AG04450 (cell line): ENCODE data around the gene PKD2L2. TPM values are rescaled to one million over a fixed set of nuclear protein-coding genes. Genes with fewer than 3 reads are reported as not detected.
A peak's percentile ranks its signal among the peaks of the same experiment; 100 is the strongest.

ENCODE experiments used
- CTCF ChIA-PET: fragments of 300-600, 350-600 bp; formaldehyde crosslinking; extraction: SDS; loops from one replicate; lab custom pipeline; 2022; ENCODE audit warnings: antibody characterized with exemption, inconsistent platforms; lab: Charles Lee
- POLR2A ChIA-PET: fragments of 350-600 bp; formaldehyde crosslinking; extraction: SDS; loops from one replicate; lab custom pipeline; 2021; ENCODE audit warnings: antibody characterized with exemption, inconsistent platforms; lab: Yijun Ruan, JAX
- DNase-seq: peaks from one replicate; pipeline ENCODE4 v3.0.0-alpha.2; 2011; ENCODE audit warnings: low read depth, low spot score
- H3K27ac ChIP-seq: one replicate; pipeline ENCODE4 v1.5.1; 2012; ENCODE audit warnings: low read depth, low read length, control low read depth
- H3K27me3 ChIP-seq: one replicate; pipeline ENCODE4 v1.6.0; 2012; ENCODE audit warnings: low read length; ENCODE audit not compliant: control insufficient read depth, insufficient read depth
- H3K4me3 ChIP-seq: 2 replicates; pipeline ENCODE4 v1.5.1; 2011; ENCODE audit warnings: mild to moderate bottlenecking, low read depth, low read length, control low read depth
- H3K9me3 ChIP-seq: 2 replicates; pipeline ENCODE4 v1.5.1; 2012; ENCODE audit warnings: low read length; ENCODE audit not compliant: control insufficient read depth, insufficient read depth
- CTCF ChIP-seq: IDR thresholded peaks from 2 replicates; pipeline ENCODE4 v1.5.1; 2011; ENCODE audit warnings: low read depth, low read length, control low read depth, inconsistent platforms
- polyA plus RNA-seq: library from polyadenylated mRNA; depleted of rRNA; stranded (reverse); fragments of >200 nt; gene quantifications from 2 replicates; pipeline ENCODE4 v1.2.3, GENCODE V29; 2011

Gene PKD2L2
- polyA plus RNA-seq, 1 experiment = 0.09 TPM

GRCh38 chr5:137916923-137917322, 27.7 kb downstream of the PKD2L2 start:
- ChIA-PET POLR2A (no interaction called here), CTCF (interaction anchor here (0.6 to 0.7 kb wide), 2 partner anchors 8 to 137 kb away, joined by 3 to 8 read pairs; no protein-coding TSS in a partner anchor)
- no peaks in the 10 kb centered on the region for H3K27me3 ChIP-seq
- H3K27ac ChIP-seq = no peak overlapping the region
- DNase-seq = no peak
- H3K9me3 ChIP-seq = peaks cover 3% of the 10 kb centered on the region; the same call in 1 of the 2 replicates
- H3K4me3 ChIP-seq = no peak overlapping the region
- TF ChIP-seq CTCF = no peak

- ChIA-PET POLR2A (interaction anchor here (1.2 kb wide), 1 partner anchor 32 kb away, joined by 5 read pairs; no protein-coding TSS in a partner anchor), CTCF (interaction anchor here (0.6 kb wide), 2 partner anchors 24 to 46 kb away, joined by 5 read pairs; no protein-coding TSS in a partner anchor)
- Histone ChIP-seq H3K9me3 (0 out of 2 replicates have a peak, but pooled peaks cover 3% of the 10 kb centered on the region), H3K4me3 (no peak overlapping the region), H3K27me3 (no peaks in the 10 kb centered on the region), H3K27ac (no peak overlapping the region)
- TF ChIP-seq CTCF = no peak
- no peak for DNase-seq
Observed at GRCh38 chr5:137921931-137922330, 32.7 kb downstream of the PKD2L2 start.

- no peak for DNase-seq
- no peak overlapping the region for H3K4me3 ChIP-seq
- POLR2A ChIA-PET = interaction anchor here (0.9 kb wide), 1 partner anchor 34 kb away, joined by 3 read pairs; the partner anchor contains the start of gene PKD2L2
- CTCF ChIA-PET = no interaction called here
- H3K9me3 ChIP-seq = no peaks in the 10 kb centered on the region
- no peaks in the 10 kb centered on the region for H3K27me3 ChIP-seq
- H3K27ac ChIP-seq = no peak overlapping the region
- peak; percentile 40 for TF ChIP-seq CTCF
Observed at GRCh38 chr5:137923856-137924255, 34.6 kb downstream of the PKD2L2 start.

- DNase-seq = no peak
- Histone ChIP-seq H3K27ac (no peak overlapping the region), H3K4me3 (no peak overlapping the region), H3K9me3 (no peaks in the 10 kb centered on the region), H3K27me3 (no peaks in the 10 kb centered on the region)
- ChIA-PET CTCF (interaction anchor here (0.7 to 0.9 kb wide), 2 partner anchors 153 to 200 kb away, joined by 3 to 7 read pairs; no protein-coding TSS in a partner anchor), POLR2A (no interaction called here)
- no peak for TF ChIP-seq CTCF
Observed at GRCh38 chr5:137932800-137933199, 43.5 kb downstream of the PKD2L2 start.

- H3K4me3 ChIP-seq = no peak overlapping the region
- H3K9me3 ChIP-seq = no peaks in the 10 kb centered on the region
- no peak overlapping the region for H3K27ac ChIP-seq
- TF ChIP-seq CTCF = no peak
- CTCF ChIA-PET = interaction anchor here (0.9 kb wide), 1 partner anchor 200 kb away, joined by 3 read pairs; no protein-coding TSS in a partner anchor
- DNase-seq = no peak
- no peaks in the 10 kb centered on the region for H3K27me3 ChIP-seq
- POLR2A ChIA-PET = no interaction called here
Observed at GRCh38 chr5:137933491-137933911, 44.2 kb downstream of the PKD2L2 start.
